Activated CD4-positive, alpha-beta T cell treated with anti-CD3 and anti-CD28 coated beads for 4 hours (primary cell): Measurements from ENCODE around the gene FNBP1.
"Not testable (repeated sequence)": the region's sequence is repeated elsewhere in the genome, so short reads cannot be mapped to it uniquely, and the experiment has no call there.

Source experiments
- DNase-seq, 2 donors: peaks; one replicate each; pipeline ENCODE4 v3.0.0-alpha.2; 2020

The FNBP1 gene

DNA sequence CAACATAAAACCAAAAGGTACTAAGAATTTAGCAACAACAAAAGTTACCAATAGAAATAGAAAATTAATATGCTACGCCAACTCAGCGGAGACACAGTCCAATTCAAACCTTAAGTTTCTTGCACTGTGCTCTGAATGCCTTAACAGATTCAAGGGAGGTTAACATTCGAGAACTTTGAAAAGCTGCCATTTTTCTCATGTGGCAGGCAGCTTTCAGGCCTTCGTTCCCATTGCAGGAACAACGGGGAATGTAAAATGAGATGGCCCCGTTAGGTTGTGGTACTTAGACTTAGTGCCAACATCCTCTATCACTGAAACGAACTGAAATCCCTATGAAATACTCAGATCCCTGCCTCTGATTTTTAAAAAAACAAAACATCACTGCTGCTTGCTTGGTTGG, 22.4 kb downstream of the FNBP1 start:
- DNase-seq = no peak

- no peak for DNase-seq
Observed at GRCh38 chr9:130018265-130018664, 24.7 kb downstream of the FNBP1 start.

GRCh38 chr9:130017510-130017909, 25.5 kb downstream of the FNBP1 start:
- DNase-seq = not testable (repeated sequence)

DNA sequence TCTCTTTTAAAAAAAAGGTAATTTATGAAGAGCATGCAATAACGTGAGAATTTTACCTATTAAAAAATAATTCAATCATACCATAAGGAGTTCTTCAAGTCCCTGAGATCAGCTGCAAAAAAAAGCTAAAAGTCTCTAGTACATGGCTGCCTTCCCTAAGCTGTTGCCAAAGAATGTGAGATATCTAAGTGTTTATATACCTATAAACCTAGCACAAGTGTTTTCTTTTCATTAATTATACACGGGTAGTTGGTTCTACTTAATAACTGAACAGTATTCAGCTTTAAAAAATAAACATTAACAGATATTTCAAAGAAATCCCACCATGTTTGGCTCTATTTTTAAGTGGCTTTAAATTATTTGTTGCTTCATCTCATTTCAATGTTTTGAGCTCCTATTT, 25.9 kb downstream of the FNBP1 start:
- no peak for DNase-seq

GRCh38 chr9:130015353-130016019, 27.5 kb downstream of the FNBP1 start:
- no peak for DNase-seq

GRCh38 chr9:130013326-130013725, 29.7 kb downstream of the FNBP1 start:
- no peak for DNase-seq

- peak; percentile 51 to 53 for DNase-seq
Observed at GRCh38 chr9:130010151-130010988, 32.6 kb downstream of the FNBP1 start.

- DNase-seq = not testable (repeated sequence)
Observed at GRCh38 chr9:130009546-130009945, 33.4 kb downstream of the FNBP1 start.

- no peak for DNase-seq
Observed at GRCh38 chr9:130008538-130008937, 34.5 kb downstream of the FNBP1 start.

DNA sequence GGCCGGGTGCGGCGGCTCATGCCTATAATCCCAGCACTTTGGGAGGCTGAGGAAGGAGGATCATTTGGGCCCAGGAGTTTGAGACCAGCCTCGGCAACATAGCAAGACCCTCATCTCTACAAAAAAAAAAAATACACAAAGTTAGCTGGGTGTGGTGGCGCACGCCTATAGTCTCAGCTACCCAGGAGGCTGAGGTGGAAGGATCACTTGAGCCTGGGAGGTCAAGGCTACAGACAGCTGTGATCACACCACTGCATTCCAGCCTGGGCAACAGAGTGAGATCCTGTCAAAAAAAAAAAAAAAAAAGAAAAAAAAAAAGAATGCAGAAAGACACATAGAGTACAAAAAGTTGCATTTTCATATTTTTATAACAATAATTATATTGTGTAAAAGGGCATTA, 36.0 kb downstream of the FNBP1 start:
- DNase-seq = not testable (repeated sequence)

DNA sequence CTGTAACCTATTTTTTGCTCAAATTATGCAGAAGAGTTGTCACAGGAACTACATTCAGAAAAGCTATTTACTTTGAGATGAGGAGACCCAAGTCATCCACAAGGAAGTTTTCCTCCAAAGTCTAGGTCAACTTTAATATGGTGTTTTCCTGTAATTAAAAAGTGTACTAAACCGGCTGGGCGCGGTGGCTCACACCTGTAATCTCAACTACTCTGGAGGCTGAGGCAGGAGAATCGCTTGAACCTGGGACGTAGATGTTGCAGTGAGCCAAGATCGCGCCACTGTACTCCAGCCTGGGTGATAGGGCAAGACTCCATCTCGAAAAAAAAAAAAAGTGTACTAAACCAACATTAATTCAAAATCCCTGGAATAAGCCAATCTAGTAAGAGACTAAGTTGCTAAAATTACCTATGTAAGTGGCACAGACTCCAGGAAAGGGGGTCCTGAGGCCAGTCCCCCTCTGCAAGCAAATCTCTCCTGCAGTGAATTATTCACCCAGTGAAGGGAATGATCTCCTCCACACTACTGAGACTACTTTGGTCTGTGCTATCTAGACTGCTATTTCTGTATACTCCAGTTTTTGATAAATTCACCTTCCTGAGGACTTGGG, 38.9 kb downstream of the FNBP1 start:
- DNase-seq = no peak

DNA sequence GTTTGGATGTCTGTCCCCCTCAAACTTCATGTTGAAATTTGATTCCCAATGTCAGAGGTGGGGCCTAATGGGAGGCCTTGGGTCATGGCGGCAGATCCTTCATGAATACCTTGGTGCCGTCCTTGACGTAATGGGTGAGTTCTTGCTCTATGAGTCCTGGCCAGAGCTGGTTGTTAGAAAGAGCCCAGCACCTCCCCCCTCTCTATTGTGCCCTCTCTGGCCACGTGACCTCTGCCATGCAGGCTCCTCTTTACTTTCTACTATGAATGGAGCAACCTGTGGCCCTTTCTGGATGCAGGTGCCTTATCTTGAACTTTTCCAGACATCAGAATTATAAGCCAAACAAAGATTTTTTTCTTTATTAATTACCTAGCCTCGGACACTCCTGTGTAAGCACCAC, 40.7 kb downstream of the FNBP1 start:
- no peak for DNase-seq

DNA sequence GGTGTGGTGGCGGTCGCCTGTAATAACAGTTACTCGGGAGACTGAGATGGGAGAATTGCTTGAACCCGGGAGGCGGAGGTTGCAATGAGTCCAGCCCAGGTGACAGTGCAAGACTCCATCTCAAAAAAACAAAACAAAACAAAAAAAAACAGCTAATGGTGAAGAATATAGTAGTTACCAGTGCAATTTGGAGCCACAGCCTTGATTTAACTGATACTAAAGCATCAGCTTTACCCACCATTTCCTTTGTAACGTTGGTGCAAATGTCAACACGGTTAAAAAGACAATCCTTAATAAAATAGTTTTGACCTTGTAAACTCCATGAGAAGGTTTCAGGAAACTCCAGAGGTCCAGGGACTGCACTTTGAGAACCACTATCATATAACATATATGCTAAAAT, 41.8 kb downstream of the FNBP1 start:
- no peak for DNase-seq

DNA sequence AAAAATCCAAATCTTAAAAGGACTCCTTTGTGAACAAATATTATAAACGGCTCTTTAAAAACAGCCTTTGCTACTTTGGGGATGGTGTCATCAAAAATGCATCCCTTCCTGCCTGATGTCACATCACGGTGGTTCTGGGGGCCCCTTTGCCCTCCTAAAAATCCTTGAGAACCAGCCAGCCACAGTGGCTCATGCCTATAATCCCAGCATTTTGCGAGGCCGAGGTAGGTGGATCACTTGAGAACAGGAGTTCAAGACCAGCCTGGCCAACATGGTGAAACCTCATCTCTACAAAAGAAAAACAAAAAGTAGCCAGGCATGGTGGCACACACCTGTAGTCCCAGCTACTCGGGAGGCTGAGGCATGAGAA, 43.9 kb downstream of the FNBP1 start:
- no peak for DNase-seq

DNA sequence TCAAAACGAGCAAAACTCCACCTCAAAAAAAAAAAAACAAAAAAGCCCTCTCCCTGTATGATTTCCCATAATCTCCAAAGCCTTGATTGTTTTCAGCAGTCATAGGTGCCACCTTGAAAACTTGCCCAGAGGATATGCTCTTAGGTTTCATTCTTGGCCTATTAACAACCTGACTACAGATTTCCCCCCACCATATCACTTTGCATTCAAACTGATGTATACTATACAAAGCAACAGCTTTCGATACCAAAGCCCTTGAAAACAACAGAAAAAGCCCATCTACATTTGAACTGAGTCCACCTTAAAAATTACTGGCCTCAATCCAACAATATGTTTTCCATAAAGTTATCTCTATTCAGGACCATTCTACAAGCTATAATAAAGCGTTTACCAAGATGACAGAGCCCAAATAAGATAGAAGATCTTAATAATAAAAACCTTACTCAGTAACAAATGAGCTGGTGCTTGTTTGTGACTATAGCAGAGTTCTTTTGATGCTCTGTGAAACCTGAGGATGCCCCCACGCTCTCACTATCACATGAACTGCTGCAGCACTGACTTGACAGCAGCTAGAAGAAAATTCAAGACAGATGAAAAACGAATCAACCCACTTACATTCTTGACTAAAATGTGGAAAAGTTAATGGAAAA, 44.4 kb downstream of the FNBP1 start:
- DNase-seq = no peak

GRCh38 chr9:129997706-129998105, 45.3 kb downstream of the FNBP1 start:
- DNase-seq = not testable (repeated sequence)

GRCh38 chr9:129996161-129996830, 46.7 kb downstream of the FNBP1 start:
- no peak for DNase-seq

DNA sequence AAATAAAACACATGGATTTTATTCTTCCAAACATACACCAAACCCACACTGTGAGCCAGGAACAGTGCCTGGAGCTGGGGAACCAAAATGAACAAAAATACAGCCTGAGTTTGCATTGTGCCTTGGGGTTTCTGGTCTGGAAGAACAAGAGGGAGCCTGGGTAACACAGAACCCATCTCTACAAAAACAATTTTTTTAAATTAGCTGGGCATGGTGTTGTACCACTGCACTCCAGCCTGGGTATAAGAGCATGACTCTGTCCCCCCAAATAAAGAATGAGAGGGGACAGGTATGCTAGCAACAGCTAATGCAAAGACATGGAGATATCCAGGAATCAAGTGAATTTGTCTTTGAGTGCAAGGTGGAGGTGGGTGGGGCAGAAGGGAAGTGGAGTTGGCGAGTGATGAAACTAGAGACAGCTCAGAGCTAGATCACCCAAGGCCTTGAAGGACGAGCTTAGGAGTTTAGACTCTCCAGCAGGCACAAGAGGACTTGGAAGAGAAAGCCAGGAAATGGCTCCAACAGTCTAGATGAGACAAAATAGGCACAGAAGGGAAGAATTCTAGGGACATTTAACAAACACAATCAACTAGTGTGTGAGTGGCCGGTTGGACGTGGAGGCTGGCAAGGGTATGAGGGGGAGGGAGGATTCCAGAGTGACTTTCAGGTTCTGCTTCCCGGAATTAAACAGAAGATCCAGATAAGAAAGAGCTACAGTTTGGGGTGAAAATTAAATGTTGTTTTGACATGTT, 47.4 kb downstream of the FNBP1 start:
- DNase-seq = no peak

DNA sequence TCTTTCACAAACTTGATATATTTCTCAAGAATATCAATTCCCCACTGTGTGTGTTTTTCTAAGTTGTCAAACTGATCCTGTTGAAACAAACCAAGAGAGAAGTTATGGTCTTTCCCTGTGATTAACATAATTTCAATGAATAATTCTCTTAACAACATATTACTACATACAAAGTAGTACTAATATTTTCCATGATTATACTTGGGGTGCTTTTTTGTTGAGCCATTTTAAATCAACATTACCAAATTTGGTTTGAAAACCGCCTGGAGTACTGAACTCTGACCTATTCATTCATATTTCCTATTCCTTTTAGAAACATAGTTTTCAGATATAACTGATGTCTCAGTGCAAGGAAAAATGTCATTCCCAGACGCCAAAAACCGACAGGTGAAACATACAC, 48.1 kb downstream of the FNBP1 start:
- DNase-seq = no peak

- not testable (repeated sequence) for DNase-seq
Observed at GRCh38 chr9:129991139-129991538, 51.9 kb downstream of the FNBP1 start.

GRCh38 chr9:129990269-129991010, 52.5 kb downstream of the FNBP1 start:
- peak; percentile 23 to 30 for DNase-seq
